HG02763 (cell line): ENCODE results near the gene HCN2.
A peak's percentile ranks its signal among the peaks of the same experiment; 100 is the strongest.
"Not testable (repeated sequence)": the region's sequence is repeated elsewhere in the genome, so short reads cannot be mapped to it uniquely, and the experiment has no call there.

Source experiments
- ATAC-seq: cut with Tn5 transposase; IDR thresholded peaks from one replicate; pipeline ENCODE4 v1.9.1; 2021; ENCODE audit warnings: mild to moderate bottlenecking, moderate library complexity; ENCODE audit not compliant: unreplicated experiment

The HCN2 gene

DNA sequence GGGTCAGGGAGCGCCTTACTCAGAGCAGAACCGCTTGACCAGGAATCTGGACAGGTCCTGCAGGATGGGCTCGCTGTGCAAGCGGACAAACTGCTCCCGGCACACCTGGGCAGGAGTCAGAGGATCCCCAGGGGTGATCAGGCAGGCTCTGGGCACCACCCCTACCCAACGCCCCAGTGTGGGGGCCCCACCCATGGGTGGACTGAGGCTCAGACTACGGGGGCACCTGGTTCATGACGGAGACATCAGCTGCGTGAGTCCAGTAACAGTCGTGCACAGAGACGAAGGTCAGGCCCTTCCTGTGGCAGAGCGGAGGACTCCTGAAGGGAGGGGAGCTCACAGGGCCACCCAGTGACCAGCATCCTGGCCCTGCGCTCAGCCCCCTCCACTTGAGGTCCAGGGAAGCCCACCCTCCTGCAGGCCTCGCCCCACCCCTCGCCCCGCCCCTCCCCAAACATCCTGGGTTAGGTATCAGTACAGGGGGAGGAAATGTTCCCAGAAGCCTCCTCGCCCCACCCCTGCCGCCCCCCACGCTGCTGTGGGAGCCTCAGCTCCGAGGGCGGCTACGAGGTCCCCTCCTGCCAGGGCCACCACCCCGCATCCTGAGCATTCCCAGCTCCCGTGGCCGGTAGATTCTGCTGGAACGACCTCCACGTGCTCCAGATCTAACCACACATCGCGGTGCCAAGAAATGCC, 28.0 kb downstream of the HCN2 start:
- ATAC-seq: no peak

GRCh38 chr19:618247-618619, 28.6 kb downstream of the HCN2 start:
- no peak for ATAC-seq

DNA sequence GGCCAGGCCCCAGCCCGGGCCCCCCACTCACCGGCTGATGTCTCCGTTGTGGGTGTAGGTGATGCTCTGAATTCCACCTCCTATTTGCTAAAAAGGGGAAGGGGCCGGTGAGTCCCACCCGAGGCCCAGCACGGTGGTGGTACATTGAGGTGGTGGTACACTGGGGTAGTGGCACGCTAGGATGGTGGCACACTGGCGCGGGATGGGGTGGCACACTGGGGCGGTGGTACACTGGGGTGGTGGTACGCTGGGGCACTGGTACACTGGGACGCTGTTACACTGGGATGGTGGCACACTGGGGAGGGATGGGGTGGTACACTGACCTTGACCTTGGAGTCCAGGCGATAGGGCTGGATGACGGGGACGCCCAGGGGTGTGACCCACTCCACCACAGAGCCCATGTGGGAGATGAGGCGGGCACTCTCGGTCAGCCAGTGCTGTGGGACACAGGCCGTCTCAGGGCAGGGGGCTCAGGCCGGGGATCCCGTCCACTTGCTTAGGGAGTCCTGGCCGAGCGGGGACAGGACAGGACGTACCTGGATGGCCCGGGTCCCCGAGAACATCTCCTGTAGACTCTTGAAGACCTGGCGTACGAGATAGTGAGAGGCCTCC, 29.1 kb downstream of the HCN2 start:
- ATAC-seq: no peak

DNA sequence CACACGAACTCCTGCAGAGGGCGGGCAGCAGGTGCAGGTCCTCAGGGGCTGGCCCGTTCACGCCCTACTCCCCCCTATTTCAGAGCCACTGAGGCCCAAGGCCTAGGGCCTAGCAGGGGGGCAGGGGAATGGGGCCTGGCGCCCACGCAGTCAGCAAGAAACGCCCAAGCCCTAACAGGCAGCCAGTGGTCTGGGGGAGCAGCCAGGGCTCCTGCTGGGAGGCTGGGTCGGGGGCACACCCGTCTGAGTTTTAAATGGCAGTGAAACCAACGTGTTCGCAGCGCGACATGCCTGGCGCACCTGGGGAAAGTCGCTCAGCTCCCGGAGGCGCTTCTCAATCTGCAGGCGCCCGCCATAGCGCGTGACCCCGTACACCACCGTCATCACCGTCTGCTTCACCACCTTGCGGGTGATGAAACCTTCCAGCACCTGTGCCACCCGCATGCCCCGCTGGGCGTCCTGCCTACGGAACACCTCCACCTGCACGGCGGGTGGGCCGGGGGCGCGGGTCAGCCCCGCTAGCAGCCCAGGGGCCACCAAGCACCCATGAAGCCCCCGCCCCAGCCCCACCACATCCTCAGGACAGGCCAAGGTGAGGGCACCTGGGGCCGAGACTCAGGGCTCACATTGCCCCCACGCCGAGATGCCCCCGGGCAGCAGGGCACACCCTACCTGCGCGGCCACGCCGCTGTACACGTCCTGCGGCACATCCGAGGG, 29.8 kb downstream of the HCN2 start:
- no peak for ATAC-seq

- ATAC-seq: no peak
Measured at GRCh38 chr19:620166-620862, 30.6 kb downstream of the HCN2 start.

GRCh38 chr19:621191-621590, 31.5 kb downstream of the HCN2 start:
- ATAC-seq: not testable (repeated sequence)

DNA sequence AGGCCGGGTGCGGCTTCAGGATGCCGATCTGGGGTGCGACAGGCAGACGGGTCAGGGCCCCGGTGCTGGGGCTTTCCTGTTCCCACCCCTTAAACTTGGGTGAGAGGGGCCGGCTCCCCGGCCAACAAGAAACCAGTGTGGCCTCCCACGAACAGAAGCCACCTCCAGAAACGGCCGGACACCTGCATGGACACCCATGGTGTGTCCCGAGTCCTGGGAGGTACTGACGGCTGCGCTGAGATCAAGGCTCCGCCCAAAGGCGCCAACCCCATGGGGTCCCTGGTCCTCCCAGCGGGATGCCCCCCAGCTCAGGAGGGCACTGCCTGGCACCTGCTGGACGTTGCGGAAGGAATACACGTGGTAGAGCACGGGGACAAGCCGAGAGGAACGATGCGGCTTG, 32.1 kb downstream of the HCN2 start:
- ATAC-seq: no peak

DNA sequence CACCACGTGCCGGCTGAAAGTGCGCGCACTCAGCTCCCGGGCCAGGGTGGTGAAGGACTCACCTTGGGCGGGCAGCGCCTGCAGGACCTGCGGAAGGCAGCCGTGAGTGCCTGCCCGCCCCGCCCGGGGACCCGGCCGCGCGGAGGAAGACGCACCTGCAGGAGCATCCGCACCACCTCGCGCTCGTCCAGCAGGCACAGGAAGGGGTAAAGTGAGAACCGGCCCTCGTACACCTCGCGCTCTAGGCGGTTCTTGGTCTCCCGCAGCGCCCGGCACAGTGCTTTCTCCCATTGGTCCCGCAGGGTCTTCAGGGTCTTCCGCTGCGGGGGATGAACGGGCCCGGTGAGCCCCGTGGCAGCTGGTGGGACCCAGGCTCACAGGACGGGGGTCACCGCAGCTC, 33.0 kb downstream of the HCN2 start:
- ATAC-seq: no peak

GRCh38 chr19:623175-623916, 33.7 kb downstream of the HCN2 start:
- no peak for ATAC-seq

DNA sequence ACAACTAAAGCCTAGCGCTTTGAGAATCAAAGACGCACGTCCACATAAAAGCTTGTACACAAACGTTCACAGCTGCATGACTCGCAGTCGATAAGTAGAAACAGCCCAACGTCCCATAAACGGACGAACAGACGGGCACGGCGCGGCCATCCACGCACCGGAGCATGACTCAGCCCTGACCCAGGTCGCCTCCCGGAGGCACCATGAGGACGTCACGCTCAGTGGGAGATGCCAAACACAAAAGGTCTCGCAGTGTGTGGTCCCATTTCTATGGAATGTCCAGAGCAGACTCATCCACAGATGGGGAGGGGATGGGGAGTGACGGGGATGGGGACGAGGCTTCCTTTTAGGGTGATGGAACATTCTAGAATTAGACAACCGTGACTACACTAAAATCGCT, 34.3 kb downstream of the HCN2 start:
- no peak for ATAC-seq

DNA sequence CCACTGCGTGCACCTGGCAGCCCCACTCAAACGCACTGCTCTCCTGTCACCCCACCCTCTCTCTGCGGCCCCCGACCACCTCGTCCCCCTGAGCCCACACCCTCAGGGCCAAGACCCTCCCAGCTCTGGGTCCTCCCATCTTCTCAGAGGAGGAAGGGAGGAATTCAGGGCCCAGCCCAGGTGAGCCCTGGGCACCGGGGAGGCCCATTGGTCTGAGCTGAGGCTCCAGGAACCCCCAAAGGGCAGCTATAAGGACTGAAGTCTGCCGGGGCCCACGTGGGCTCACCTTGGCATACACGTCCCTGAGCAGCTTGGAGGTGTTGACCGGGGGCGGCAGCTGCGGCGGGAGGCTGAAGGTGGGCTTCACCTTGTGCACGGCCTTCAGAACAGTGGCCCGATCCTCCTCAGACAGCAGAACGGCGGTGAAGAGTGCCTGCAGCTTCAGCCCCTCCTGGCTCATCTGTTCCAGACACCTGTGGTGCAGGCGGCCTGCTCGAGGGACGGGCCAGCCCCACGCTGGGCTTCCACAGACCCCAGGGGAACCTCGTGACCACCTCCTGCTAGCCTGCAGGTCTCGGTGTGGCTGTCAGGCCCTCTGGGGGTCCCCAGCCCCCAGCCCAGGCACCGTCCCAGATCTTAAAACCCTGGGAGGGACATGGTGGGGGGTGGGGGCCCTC, 34.9 kb downstream of the HCN2 start:
- no peak for ATAC-seq

GRCh38 chr19:625257-625656, 35.6 kb downstream of the HCN2 start:
- ATAC-seq: no peak

DNA sequence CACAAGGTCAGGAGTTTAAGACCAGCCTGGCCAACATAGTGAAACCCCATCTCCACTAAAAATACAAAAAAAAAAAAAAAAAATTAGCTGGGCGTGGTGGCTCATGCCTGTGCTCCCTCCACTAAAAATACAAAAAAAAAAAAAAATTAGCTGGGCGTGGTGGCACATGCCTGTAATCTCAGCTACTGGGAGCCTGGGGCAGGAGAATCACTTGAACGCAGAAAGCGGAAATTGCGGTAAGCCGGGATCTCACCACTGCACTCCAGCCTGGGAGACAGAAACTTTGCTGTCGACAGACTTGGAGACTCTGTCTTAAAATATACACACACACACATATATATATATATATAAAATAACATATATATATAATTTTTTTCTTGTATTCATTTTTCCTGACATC, 36.9 kb downstream of the HCN2 start:
- ATAC-seq: not testable (repeated sequence)

- no peak for ATAC-seq
Measured at GRCh38 chr19:628168-628567, 38.5 kb downstream of the HCN2 start.

GRCh38 chr19:629515-629914, 39.8 kb downstream of the HCN2 start:
- not testable (repeated sequence) for ATAC-seq

DNA sequence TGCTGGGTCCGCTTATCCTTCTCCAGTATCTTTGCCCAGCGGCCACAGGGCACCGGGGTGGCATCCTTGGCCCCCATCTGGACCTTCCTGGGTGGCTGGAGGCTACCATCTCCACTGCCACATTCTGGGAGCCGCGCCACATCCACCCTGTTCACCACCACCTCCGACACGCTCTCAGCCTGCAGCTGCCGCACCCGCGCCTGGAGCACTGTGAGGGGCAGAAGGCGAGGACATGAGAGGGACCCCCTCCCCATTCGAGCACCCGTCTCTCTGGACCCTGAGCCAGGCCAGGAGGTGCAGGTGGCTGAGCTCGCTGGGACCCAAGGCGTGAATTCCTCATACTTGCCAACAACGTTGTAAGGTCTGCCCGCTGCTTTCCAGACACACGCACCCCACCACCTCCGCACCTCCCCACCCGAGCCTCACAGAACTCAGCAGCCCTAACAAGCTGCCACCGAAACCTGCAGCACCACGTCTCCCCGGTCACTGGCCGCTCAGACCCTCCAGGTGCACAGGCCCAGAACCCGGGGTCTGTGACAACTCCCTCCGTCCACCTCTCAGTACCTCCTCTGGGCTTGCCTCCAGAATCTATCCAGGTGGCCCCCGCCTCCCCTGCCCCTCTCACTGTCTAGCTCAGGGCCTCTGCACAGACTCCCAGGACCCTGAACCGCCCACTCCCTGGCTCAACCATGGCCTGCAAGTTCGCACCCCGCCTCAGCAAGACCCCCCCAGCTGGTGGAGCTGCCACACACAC, 40.5 kb downstream of the HCN2 start:
- no peak for ATAC-seq

DNA sequence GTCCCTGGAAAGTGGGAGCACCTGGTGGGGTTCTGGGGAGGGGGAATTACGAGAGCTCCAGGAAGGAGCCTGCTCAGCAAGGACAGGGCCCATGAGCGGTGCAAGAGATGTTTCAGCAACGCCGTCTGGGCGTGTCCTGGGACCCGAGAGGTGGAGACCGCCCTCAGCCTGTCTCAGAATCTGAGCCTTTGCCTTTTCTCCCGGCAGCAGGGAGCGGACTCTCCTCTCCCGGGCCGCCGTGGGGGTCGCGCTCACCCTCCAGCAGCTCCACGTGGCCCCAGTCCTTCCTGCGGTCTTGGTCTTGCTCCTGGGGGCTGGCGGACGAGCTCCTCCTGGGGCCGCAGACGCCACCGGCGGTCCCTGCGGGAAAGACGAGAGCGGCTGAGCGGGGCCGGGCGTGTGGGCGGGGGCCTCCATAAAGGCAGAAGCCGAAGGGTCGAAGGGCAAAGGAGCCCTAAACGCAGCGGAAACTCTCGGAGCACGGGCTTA, 42.9 kb downstream of the HCN2 start:
- peak; percentile 17 for ATAC-seq

GRCh38 chr19:633068-633785, 43.5 kb downstream of the HCN2 start, which contains the start of gene POLRMT:
TSS of gene POLRMT (minus strand) at chr19:633537. CDS start at chr19:633512, 25 bp downstream.
- ATAC-seq: peak; percentile 85
